Loucy (cell line): ENCODE results near the gene CAMK1D.

Experiments used
- H2AFZ ChIP-seq: fragments of 200-600 bp; sonication (generic); 2 replicates; pipeline ENCODE4 v1.6.0; 2016; ENCODE audit warnings: antibody characterized with exemption, mild to moderate bottlenecking, low read length, moderate library complexity
- H3F3A ChIP-seq: fragments of 200-600 bp; 2 replicates; pipeline ENCODE4 v1.6.0; 2016; ENCODE audit warnings: antibody characterized with exemption, low read depth, mild to moderate bottlenecking
- H3K27me3 ChIP-seq: fragments of 200-600 bp; sonication (generic); 2 replicates; pipeline ENCODE4 v1.6.1; 2014; ENCODE audit warnings: low read length, mild to moderate bottlenecking; ENCODE audit not compliant: insufficient read depth, poor library complexity, severe bottlenecking
- H3K36me3 ChIP-seq: fragments of 200-600 bp; sonication (generic); 2 replicates; pipeline ENCODE4 v1.6.1; 2016; ENCODE audit warnings: low read length; ENCODE audit not compliant: insufficient read depth
- H3K4me1 ChIP-seq: fragments of 200-600 bp; sonication (generic); 2 replicates; pipeline ENCODE4 v1.5.1; 2014; ENCODE audit warnings: low read length, mild to moderate bottlenecking; ENCODE audit not compliant: insufficient read depth, poor library complexity, severe bottlenecking
- H3K4me2 ChIP-seq: fragments of 200-600 bp; sonication (generic); 2 replicates; pipeline ENCODE4 v1.6.0; 2014; ENCODE audit warnings: antibody characterized with exemption, low read length, low read depth, mild to moderate bottlenecking; ENCODE audit not compliant: poor library complexity, severe bottlenecking
- H3K4me3 ChIP-seq: fragments of 200-600 bp; sonication (generic); 2 replicates; pipeline ENCODE4 v1.5.1; 2014; ENCODE audit warnings: low read length, mild to moderate bottlenecking, mixed read lengths; ENCODE audit not compliant: poor library complexity, severe bottlenecking
- H3K79me2 ChIP-seq: fragments of 200-600 bp; sonication (generic); 2 replicates; pipeline ENCODE4 v1.6.1; 2014; ENCODE audit warnings: low read length; ENCODE audit not compliant: insufficient read depth
- H3K9ac ChIP-seq: fragments of 200-600 bp; sonication (generic); 2 replicates; pipeline ENCODE4 v1.6.0; 2014; ENCODE audit warnings: mild to moderate bottlenecking, low read depth, low read length, moderate library complexity; ENCODE audit not compliant: poor library complexity, severe bottlenecking
- H3K9me2 ChIP-seq: fragments of 200-600 bp; sonication (generic); replicated peaks from 2 replicates; pipeline ENCODE4 v1.6.1; 2016; ENCODE audit warnings: low read depth, low read length, mixed read lengths
- H3K9me3 ChIP-seq: fragments of 200-600 bp; sonication (generic); 2 replicates; pipeline ENCODE4 v1.6.1; 2014; ENCODE audit warnings: mild to moderate bottlenecking, antibody characterized with exemption, low read length, low read depth; ENCODE audit not compliant: insufficient read depth
- H4K20me1 ChIP-seq: fragments of 200-600 bp; sonication (generic); 2 replicates; pipeline ENCODE4 v1.6.0; 2014; ENCODE audit warnings: antibody characterized with exemption, low read length, mild to moderate bottlenecking; ENCODE audit not compliant: insufficient read depth, poor library complexity, severe bottlenecking
- EZH2phosphoT487 ChIP-seq: fragments of 200-600 bp; IDR thresholded peaks from 2 replicates; pipeline ENCODE4 v1.6.1; 2018; ENCODE audit warnings: antibody characterized with exemption, mild to moderate bottlenecking, moderate library complexity, borderline replicate concordance
- TF ChIP-seq, protein P1 (sequence below): fragments of 200-600 bp; sonication (generic); conservative IDR thresholded peaks from 2 replicates; pipeline ENCODE4 v1.5.1; 2014; ENCODE audit warnings: mild to moderate bottlenecking, antibody characterized with exemption, low read length

Gene CAMK1D

DNA sequence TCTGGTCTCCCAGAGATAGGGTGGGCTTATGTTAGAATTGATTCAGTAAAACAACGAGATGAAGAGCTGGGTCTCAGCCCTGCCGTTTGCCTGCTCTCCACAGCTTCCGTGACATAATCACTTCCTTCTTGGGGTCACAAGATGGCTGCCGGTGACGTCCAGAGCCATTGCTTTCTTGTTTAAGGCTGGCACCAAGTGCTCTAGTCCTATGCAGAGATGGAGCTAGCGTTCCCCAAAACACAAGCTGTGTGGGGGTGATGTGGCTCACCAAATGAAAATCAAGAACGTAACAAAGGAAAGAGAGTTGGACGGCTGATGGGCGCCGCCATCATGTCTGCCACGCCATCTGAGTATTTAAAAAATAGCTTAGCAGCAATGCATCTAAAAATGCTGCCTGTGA is 296.1 kb downstream of the CAMK1D start:
- H3F3A ChIP-seq = no peaks in the 10 kb centered on the region
- no peaks in the 10 kb centered on the region for H3K79me2 ChIP-seq
- no peak overlapping the region for H2AFZ ChIP-seq
- TF ChIP-seq EZH2phosphoT487 = no peak
- TF ChIP-seq, protein P1, sequence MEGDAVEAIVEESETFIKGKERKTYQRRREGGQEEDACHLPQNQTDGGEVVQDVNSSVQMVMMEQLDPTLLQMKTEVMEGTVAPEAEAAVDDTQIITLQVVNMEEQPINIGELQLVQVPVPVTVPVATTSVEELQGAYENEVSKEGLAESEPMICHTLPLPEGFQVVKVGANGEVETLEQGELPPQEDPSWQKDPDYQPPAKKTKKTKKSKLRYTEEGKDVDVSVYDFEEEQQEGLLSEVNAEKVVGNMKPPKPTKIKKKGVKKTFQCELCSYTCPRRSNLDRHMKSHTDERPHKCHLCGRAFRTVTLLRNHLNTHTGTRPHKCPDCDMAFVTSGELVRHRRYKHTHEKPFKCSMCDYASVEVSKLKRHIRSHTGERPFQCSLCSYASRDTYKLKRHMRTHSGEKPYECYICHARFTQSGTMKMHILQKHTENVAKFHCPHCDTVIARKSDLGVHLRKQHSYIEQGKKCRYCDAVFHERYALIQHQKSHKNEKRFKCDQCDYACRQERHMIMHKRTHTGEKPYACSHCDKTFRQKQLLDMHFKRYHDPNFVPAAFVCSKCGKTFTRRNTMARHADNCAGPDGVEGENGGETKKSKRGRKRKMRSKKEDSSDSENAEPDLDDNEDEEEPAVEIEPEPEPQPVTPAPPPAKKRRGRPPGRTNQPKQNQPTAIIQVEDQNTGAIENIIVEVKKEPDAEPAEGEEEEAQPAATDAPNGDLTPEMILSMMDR = no peak
- no peaks in the 10 kb centered on the region for H3K36me3 ChIP-seq
- no peak overlapping the region for H3K9ac ChIP-seq
- H4K20me1 ChIP-seq = no peaks in the 10 kb centered on the region
- H3K27me3 ChIP-seq = no peaks in the 10 kb centered on the region
- no peaks in the 10 kb centered on the region for H3K9me3 ChIP-seq
- no peaks in the 10 kb centered on the region for H3K4me1 ChIP-seq
- H3K9me2 ChIP-seq = no peaks in the 10 kb centered on the region
- no peak overlapping the region for H3K4me3 ChIP-seq
- H3K4me2 ChIP-seq = no peak overlapping the region

DNA sequence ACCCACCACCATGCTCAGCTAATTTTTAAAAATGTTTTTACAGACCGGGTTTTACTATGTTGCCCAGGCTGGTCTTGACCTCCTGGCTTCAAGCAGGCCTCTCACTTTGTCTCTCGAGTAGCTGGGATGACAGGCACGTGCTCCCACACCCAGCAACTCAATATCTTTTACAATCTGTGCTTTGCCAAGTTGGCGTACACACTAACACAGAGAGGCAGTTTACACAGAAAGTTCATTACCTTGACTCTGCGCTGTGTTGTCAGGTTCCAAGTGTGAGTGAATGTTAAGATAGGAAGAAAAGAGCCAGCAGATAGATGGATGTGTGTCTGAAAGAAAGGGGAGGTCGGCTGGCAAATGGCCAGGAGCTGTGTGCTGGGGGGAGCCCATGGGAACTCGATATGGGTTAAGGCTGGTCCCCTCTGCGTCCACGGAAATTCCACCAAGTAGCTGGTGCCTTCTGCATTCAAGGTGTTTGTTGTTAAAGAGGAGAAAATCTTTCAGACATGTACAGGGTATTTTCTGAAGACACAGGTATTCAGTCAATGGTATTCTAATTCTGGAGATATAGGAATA is 299.8 kb downstream of the CAMK1D start:
- H3K79me2 ChIP-seq = no peaks in the 10 kb centered on the region
- H3K36me3 ChIP-seq = no peaks in the 10 kb centered on the region
- no peaks in the 10 kb centered on the region for H3K4me1 ChIP-seq
- H3F3A ChIP-seq = no peaks in the 10 kb centered on the region
- H3K9ac ChIP-seq = no peak overlapping the region
- H3K9me3 ChIP-seq = peaks cover 4% of the 10 kb centered on the region; the same call in 1 of the 2 replicates
- H3K27me3 ChIP-seq = no peaks in the 10 kb centered on the region
- H4K20me1 ChIP-seq = no peaks in the 10 kb centered on the region
- H3K4me2 ChIP-seq = no peak overlapping the region
- H2AFZ ChIP-seq = no peak overlapping the region
- no peak for TF ChIP-seq EZH2phosphoT487
- TF ChIP-seq, protein P1 = no peak
- no peaks in the 10 kb centered on the region for H3K9me2 ChIP-seq
- H3K4me3 ChIP-seq = no peak overlapping the region

DNA sequence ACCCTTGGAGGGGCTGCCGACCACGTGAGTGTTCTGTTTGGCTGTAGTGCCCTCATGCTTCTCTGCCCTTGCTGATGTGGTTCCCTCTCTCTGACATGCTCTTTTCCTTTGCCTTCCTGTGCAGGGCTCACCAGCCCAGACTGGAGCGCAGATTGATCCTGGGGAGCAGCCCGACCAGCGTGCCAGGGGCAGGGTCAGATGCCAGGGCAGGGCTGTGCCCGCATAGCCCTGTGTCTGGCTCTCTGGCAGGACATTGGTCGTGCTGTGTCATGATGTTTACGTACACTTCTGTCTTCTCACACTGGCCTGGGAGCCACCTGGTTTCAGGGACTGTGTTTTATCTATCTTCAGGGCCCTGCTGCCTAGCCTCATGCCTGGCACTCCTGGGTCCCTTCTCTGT is 300.8 kb downstream of the CAMK1D start:
- Histone ChIP-seq H3K9me3 (peaks cover 6% of the 10 kb centered on the region; the same call in 1 of the 2 replicates), H3K4me3 (no peak overlapping the region), H2AFZ (no peak overlapping the region), H4K20me1 (no peaks in the 10 kb centered on the region), H3K27me3 (no peaks in the 10 kb centered on the region), H3K9me2 (no peaks in the 10 kb centered on the region), H3K9ac (no peak overlapping the region), H3K4me2 (no peak overlapping the region), H3F3A (no peaks in the 10 kb centered on the region), H3K36me3 (no peaks in the 10 kb centered on the region), H3K79me2 (no peaks in the 10 kb centered on the region), H3K4me1 (no peaks in the 10 kb centered on the region)
- TF ChIP-seq, protein P1 = no peak
- TF ChIP-seq EZH2phosphoT487 = no peak
